ENCODE data around the gene TPRKB.
"Not testable (repeated sequence)": the region's sequence is repeated elsewhere in the genome, so short reads cannot be mapped to it uniquely, and the experiment has no call there.

The TPRKB gene

GRCh38 chr2:73736378-73736777, 767 bp downstream of the TPRKB start:
- no peak for DNase-seq

- no peak for DNase-seq
These were observed 6.3 kb downstream of the TPRKB start for GRCh38 chr2:73730810-73731209.

DNA sequence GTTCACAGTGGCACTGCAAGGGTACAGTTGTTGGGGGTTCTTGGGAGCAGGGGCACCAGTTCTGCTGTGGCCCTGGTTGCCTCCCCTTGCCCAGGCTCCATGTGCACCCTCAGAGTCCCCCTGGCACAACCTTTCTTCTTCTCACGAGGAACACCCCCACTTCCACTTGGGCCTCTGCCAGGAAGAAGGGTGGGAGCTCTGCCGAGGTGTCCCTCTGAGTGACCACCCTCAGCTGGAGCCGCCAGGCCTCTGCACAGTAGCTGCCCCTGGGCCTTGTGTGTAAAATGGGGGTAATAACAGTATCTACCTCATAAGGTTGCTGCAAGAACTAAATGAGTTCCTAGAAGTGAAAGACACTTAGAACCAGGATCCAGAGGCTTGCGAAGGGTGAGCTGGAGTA, 8.4 kb downstream of the TPRKB start:
- no peak for DNase-seq

GRCh38 chr2:73728043-73728442, 9.1 kb downstream of the TPRKB start:
- DNase-seq: no peak

DNA sequence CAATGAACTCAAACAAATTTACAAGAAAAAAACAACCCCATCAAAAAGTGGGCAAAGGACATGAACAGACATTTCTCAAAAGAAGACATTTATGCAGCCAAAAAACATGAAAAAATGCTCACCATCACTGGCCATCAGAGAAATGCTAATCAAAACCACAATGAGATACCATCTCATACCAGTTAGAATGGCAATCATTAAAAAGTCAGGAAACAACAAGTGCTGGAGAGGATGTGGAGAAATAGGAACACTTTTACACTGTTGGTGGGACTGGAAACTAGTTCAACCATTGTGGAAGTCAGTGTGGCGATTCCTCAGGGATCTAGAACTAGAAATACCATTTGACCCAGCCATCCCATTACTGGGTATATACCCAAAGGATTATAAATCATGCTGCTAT, 10.5 kb downstream of the TPRKB start:
- DNase-seq: not testable (repeated sequence)

DNA sequence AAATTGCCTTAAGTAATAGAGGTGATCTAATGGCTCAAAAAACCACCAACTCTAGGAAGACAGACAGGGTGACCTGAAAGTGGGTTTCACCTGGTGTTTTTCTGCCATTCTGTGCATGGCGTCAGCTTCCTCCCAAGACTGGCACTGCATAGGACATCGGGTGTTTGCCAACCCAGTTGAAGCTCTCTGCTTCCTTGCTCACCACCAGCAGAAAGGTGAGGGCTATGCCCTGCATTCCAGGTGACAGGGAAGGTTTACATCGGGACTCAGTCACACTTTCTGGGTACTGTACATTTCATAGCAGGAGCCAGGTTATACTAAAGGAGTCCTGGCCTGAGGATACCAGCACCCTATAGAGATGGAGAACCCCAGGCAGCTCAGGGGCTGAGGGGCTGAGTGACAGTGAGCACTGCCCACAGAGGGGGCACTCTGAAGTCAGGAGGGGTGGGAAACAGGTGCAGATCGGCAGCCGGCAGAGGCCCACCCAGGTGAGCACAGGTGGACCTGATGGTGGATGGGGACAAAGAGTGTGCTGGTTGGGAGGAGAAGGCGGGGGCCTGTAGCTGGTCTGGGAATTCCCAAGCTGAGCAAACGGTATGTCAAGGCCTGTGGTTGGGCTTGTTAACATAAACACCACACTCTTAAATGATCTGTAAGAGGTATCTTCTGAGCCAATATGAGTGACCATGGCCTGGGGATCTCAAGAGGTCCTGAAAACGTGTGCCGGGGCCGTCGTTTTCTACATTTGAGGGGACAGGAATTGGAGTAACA, 18.1 kb downstream of the TPRKB start:
- no peak for DNase-seq

GRCh38 chr2:73718421-73718820, 18.7 kb downstream of the TPRKB start:
- DNase-seq: no peak

GRCh38 chr2:73717695-73718094, 19.4 kb downstream of the TPRKB start:
- DNase-seq: not testable (repeated sequence)

- DNase-seq: no peak
These were observed 19.9 kb downstream of the TPRKB start for GRCh38 chr2:73717251-73717606.

DNA sequence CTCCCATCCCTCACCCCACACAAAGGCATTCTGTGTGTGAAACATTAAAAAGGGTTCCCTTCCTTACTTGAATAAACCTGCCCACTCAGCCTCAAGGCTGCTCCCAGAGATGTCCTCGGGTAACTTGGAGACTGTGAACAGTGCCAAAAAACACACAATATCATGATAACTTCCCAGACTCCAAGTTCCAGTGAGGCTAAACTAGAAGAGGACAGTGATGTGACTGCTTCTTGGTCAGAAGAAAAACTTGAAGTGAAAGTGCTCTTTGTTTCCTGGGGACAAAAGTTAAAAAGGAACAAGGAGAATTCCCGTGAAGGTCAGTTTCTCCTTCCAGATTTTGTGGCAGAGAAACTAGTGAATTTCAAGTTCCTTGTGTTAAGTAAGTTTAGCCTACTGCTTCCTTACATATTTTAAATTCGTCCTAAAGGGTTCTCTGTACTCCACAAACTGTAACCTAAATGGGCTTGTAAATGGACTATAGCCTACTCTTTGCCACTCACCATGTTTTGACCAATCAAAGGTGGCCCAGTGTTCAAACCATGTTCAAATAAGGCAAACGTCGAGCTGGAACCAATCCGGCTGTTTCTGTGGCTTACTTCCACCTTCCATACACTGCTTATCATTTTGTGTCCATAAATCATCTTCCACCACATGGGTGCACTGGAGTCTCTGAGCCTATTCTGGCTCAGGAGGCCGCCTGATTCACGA, 20.4 kb downstream of the TPRKB start:
- DNase-seq: no peak

DNA sequence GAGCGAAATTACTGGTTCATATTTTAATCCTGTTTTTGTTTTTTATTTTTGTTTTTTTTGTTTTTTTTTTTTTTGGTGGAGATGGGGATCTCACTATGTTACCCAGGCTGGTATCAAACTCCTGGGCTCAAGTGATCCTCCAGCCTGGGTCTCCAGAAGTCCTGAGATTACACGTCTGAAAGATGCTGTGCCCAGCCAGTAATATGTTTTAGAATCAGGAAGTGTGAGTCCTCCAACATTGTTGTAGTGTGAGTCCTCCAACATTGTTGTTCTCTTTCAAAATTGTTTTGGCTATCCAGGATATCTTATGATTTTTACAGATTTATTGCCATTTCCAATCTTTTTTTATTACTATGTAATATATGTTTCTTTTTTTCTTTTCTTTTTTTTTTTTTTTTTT, 23.1 kb downstream of the TPRKB start:
- no peak for DNase-seq

DNA sequence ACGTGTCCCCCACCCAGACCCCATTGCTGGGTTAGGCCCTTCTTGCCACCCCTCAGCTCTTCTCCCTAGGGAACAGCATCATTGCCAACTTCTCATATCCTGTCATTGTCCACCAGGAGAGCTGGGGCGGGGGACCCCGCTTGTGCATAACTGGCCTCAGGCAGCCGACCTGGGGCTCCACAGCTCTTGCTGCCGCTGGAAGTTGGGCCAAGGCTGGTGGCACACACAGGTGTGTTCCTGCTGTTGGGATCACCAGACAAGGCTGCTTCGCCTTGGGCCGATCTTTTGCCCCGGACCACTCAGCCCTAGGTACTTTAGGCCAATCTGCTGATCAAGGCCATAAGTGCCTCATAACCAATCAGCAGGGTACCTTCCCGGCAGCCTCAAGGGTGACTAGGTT, 28.6 kb downstream of the TPRKB start:
- DNase-seq: no peak

GRCh38 chr2:73707636-73708035, 29.5 kb downstream of the TPRKB start:
- DNase-seq: no peak

GRCh38 chr2:73707058-73707457, 30.1 kb downstream of the TPRKB start:
- no peak for DNase-seq

GRCh38 chr2:73705091-73705490, 32.1 kb downstream of the TPRKB start:
- DNase-seq: no peak

DNA sequence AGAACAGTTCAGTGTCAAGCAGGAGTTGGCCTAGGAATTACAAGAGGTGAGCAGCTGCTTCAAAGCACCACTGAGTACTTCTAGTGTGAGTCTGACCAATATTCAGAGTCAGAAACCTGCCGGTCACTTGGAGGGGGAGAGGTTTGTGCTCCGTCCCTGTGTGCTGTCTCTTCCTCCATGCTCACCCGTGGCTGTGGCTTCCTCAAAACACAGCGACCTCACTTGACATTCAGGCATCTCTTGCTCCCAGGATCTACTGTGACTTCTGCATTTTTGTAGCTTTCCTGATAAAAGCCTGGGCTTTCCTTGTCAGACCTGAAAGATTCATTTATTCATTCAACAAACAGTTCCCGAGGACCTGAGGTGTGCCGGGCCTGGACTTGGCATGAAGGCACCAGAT, 32.9 kb downstream of the TPRKB start:
- DNase-seq: no peak

DNA sequence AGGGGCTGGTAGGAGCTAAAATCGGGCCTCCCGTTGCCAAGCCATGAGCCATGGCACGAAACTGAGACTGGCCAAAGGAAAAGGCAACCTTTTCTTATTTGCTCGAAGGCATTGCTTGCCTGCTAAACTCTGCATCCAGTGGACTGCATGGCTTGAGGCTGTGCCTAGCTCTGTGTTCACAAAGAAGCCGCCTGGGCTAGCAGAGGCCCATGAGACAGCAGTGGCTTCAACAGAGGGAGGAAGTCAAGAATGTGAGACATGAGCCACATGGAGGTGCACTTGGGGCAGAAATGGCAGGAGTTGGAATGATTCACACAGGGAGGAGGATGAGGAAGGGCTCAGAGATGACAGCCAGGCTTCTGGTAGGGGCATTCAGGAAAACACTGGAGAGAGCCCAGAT, 33.5 kb downstream of the TPRKB start:
- DNase-seq: no peak

DNA sequence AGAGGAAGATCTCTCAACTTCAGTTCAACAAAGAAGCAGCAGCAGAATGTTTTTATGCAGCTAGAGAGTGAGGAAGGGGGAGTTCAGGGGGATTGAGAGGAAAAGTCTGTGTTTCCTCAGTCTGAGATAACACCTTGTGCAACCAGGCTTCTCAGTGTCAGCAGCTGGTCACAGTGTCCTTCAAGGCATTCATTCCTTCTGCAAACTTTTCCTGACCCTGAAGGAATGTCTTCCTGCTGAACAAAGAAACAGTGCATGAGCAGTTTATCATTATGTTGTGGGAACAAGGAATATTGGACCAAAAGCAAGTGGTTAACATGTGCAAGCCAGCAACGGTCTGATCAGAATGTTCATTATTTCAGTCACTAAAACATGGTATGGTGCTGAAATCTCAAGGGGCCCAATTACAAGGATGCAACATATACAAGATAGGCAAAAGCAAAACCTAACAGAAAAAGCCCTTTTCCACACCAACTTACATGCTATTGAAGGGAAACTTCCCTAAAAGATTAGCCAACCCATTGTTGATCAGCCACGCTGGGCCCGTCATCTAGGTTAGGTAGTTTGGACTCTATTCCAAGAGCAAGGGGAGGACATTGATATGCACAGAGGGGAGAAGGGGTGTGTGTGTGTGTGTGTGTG, 34.2 kb downstream of the TPRKB start:
- not testable (repeated sequence) for DNase-seq

DNA sequence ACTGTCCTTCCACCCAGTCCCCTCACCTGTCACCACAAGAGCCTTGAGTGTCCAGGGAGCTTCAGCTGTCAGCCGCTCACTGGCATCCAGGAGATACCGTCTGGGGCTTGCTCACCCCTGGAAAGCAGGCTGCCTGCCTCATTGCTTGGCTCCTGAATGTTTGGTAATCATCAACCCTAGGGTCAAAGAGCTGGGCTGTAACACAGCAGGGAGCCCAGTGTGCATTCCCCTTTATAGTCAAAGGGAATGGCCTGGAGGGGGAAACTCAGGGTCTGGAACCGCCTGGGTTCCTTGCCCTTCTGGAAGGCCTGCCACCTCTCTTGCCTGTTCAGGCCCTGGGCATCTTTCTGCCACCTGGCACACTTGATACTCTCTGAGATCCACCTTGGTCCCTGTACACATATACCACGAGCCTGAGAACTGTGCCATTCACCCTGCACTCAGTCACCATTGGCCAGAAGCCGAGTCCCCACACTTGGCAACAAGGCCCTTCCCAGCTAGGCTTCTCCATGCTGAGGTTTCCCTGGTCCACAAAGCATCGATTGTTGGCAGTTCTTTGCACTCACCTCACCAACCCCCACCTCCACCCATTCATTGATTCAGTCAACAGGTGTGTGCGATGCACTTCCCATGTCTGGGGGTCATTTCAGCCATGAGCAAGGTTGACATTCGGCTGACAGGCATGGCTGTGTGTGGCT, 35.0 kb downstream of the TPRKB start:
- no peak for DNase-seq

GRCh38 chr2:73701448-73701765, 35.7 kb downstream of the TPRKB start:
- DNase-seq: not testable (repeated sequence)

DNA sequence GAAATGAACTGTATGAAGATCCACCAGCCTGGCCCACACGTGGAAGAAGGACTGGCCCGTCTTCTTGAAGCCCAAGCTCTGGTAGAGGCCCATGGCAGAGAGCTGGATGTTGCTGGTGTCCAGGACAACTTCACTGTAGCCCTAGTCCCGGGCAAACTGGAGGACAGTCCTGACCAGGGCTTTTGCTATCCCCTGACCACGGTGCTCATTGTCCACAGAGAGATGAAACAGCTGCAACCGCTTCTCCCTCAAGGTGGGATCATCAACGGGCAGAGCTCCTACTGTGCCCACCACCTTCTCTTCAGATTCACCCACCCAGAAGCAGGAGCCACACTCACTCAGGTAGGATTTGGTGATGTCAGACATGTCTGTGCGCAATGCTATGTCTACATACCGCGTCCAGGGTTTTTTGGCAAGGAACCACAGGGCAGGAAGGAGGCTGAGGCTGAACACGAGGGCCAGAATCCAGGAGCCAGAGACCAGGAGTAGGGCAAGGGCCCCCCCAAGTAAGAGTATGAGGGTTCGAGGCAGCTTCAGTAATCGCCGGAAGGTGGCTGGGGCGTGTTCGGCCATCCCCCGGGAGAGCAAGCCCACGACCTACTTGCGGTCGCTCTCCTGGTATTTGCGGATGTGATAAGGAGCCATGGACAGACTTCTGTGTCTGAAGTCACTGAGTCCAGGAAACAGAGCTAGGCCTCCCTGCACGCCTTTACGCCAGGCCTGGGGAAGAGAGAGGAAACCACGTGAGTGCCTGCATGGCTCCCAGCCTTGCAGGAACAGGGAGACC, 36.3 kb downstream of the TPRKB start:
- DNase-seq: no peak

- DNase-seq: no peak
These were observed 37.0 kb downstream of the TPRKB start for GRCh38 chr2:73700131-73700611.

DNA sequence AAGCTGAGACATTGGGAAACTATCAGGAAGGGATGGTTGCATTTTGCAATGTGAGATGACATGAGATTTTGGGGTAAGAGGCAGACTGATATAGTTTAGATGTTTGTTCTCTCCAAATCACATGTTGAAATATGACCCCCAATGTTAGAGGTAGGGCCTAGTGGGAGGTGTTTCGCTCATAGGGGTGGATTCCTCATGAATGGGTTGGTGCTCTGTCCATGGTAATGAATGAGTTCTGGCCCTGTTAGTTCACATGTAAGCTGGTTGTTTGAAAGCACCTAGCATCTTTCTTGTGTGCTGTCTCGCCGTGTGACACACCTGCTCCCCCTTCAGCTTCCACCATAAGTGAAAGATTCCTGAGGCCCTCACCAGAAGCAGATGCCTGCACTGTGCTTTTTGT, 37.7 kb downstream of the TPRKB start:
- DNase-seq: no peak
